HCT116 (cell line): ENCODE measurements around the gene OGA. TPM values are rescaled to one million over a fixed set of nuclear protein-coding genes. Genes with fewer than 3 reads are reported as not detected.

Experiments used
- ATAC-seq: fragments of 200-7000 bp; cut with Tn5 transposase; 2 replicates; pipeline ENCODE4 v1.9.1; 2020; ENCODE audit warnings: mild to moderate bottlenecking, moderate library complexity
- BruUV-seq: library from RNA; stranded (reverse); fragments of 400-500 nt; replicated peaks from 2 replicates; lab custom pipeline; 2021; lab: Mats Ljungman, UMichigan
- CTCF ChIA-PET: fragments of 300-600 bp; sonication (Branson Sonifier 250); formaldehyde crosslinking; loops from one replicate; lab custom pipeline; 2021; ENCODE audit warnings: antibody characterized with exemption; lab: Charles Lee
- POLR2A ChIA-PET: fragments of 300-600, 350-600 bp; sonication (Branson Sonifier 250); formaldehyde crosslinking; loops from one replicate; lab custom pipeline; 2021; ENCODE audit warnings: antibody characterized with exemption; lab: Charles Lee
- RAD21 ChIA-PET, 2 experiments: fragments of 300-600 bp; sonication (Branson Sonifier 250); formaldehyde crosslinking; loops; one replicate each; lab custom pipeline; 2023; ENCODE audit warnings: low total read pairs in 2 of 2; ENCODE audit not compliant: uncharacterized antibody in 2 of 2, unreplicated experiment in 2 of 2, low non-redundant PET in 1 of 2; lab: Charles Lee
- DNase-seq: peaks from one replicate; pipeline ENCODE4 v3.0.0-alpha.2; 2010; ENCODE audit warnings: low read depth, low spot score
- H2AFZ ChIP-seq: fragments of 200-600 bp; shearing (Covaris generic), sonication (generic); 2 replicates; pipeline ENCODE4 v1.6.1; 2017; ENCODE audit warnings: low read depth, mixed run types, mixed read lengths, antibody characterized with exemption, low read length; ENCODE audit not compliant: poor library complexity, severe bottlenecking
- H3K27ac ChIP-seq: 2 replicates; pipeline ENCODE4 v1.5.1; 2012; ENCODE audit warnings: low read depth, low read length
- H3K27me3 ChIP-seq: fragments of 200-600 bp; sonication (generic); 2 replicates; pipeline ENCODE4 v1.6.1; 2016; ENCODE audit warnings: mixed run types, low read length, mixed read lengths; ENCODE audit not compliant: insufficient read depth
- H3K36me3 ChIP-seq, 2 experiments: fragments of 200-500 bp in 1 of 2; fragments of 200-600 bp in 1 of 2; sonication (Bioruptor generic) in 1 of 2; sonication (generic) in 1 of 2; 2 replicates each; pipeline versions ENCODE4 v1.5.1 to v1.6.1; 2014 to 2016; ENCODE audit warnings: low read length in 2 of 2, inconsistent platforms in 1 of 2, mixed read lengths in 1 of 2, mixed run types in 1 of 2; ENCODE audit not compliant: insufficient read depth in 2 of 2, control insufficient read depth in 1 of 2
- H3K4me1 ChIP-seq, 2 experiments: fragments of 200-600 bp in 1 of 2; sonication (generic) in 1 of 2; 2 replicates each; pipeline versions ENCODE4 v1.5.1 to v1.6.1; 2012 to 2017; ENCODE audit warnings: low read length in 2 of 2, inconsistent platforms in 1 of 2, mild to moderate bottlenecking in 1 of 2, mixed read lengths in 1 of 2, mixed run types in 1 of 2, moderate library complexity in 1 of 2; ENCODE audit not compliant: insufficient read depth in 2 of 2, control insufficient read depth in 1 of 2
- H3K4me2 ChIP-seq: fragments of 200-600 bp; sonication (generic); 2 replicates; pipeline ENCODE4 v1.6.1; 2017; ENCODE audit warnings: mixed run types, low read length, mixed read lengths
- H3K4me3 ChIP-seq, 2 experiments: fragments of 200-600 bp in 1 of 2; sonication (generic) in 1 of 2; replicated peaks in 1 of 2; 2 replicates each; pipeline ENCODE4 v1.5.1; 2011 to 2016; ENCODE audit warnings: low read length in 2 of 2, control low read depth in 1 of 2, low read depth in 1 of 2, mild to moderate bottlenecking in 1 of 2, mixed read lengths in 1 of 2, mixed run types in 1 of 2
- H3K79me2 ChIP-seq: fragments of 200-600 bp; sonication (generic); 2 replicates; pipeline ENCODE4 v1.6.1; 2017; ENCODE audit warnings: mild to moderate bottlenecking, mixed run types, low read length, moderate library complexity, mixed read lengths; ENCODE audit not compliant: insufficient read depth
- H3K9ac ChIP-seq: fragments of 200-600 bp; sonication (generic); 2 replicates; pipeline ENCODE4 v1.6.1; 2016; ENCODE audit warnings: low read length, mixed read lengths
- H3K9me2 ChIP-seq: fragments of 200-600 bp; sonication (generic), shearing (Covaris generic); 2 replicates; pipeline ENCODE4 v1.6.1; 2017; ENCODE audit warnings: mixed run types, mild to moderate bottlenecking, moderate library complexity; ENCODE audit not compliant: insufficient read depth
- H3K9me3 ChIP-seq, 2 experiments: fragments of 200-500 bp in 1 of 2; fragments of 200-600 bp in 1 of 2; sonication (Bioruptor generic) in 1 of 2; sonication (generic) in 1 of 2; 2 replicates each; pipeline ENCODE4 v1.6.1; 2014 to 2017; ENCODE audit warnings: low read length in 2 of 2, mixed read lengths in 2 of 2, inconsistent platforms in 1 of 2, low read depth in 1 of 2, mild to moderate bottlenecking in 1 of 2, mixed run types in 1 of 2, moderate library complexity in 1 of 2; ENCODE audit not compliant: control insufficient read depth in 1 of 2, insufficient read depth in 1 of 2
- H4K20me1 ChIP-seq: fragments of 200-600 bp; sonication (generic), shearing (Covaris generic); 2 replicates; pipeline ENCODE4 v1.6.1; 2017; ENCODE audit warnings: mixed run types, mild to moderate bottlenecking, moderate library complexity; ENCODE audit not compliant: insufficient read depth
- CBX3 ChIP-seq: IDR thresholded peaks from 2 replicates; pipeline ENCODE4 v1.6.1; 2012; ENCODE audit warnings: low read depth
- CEBPB ChIP-seq: IDR thresholded peaks from 2 replicates; pipeline ENCODE4 v1.6.1; 2012; ENCODE audit warnings: low read depth
- CTCF ChIP-seq, 3 experiments: fragments of 200-600 bp in 1 of 3; sonication (generic) in 1 of 3; IDR thresholded peaks in 2 of 3; conservative IDR thresholded peaks in 1 of 3; 2 replicates each; pipeline ENCODE4 v1.5.1; 2012 to 2017; ENCODE audit warnings: low read depth in 2 of 3, low read length in 2 of 3, antibody characterized with exemption in 1 of 3, borderline replicate concordance in 1 of 3, control low read depth in 1 of 3, mild to moderate bottlenecking in 1 of 3, mixed read lengths in 1 of 3, mixed run types in 1 of 3, moderate library complexity in 1 of 3; ENCODE audit not compliant: insufficient read depth in 1 of 3
- EGR1 ChIP-seq: IDR thresholded peaks from 2 replicates; pipeline ENCODE4 v1.6.1; 2012; ENCODE audit warnings: low read depth
- ELF1 ChIP-seq: IDR thresholded peaks from 2 replicates; pipeline ENCODE4 v1.6.1; 2012; ENCODE audit warnings: low read depth, borderline replicate concordance
- EZH2 ChIP-seq: fragments of 200-600 bp; sonication (generic); IDR thresholded peaks from 2 replicates; pipeline ENCODE4 v1.6.1; 2017; ENCODE audit warnings: antibody characterized with exemption, mixed run types
- EZH2phosphoT487 ChIP-seq: fragments of 200-600 bp; IDR thresholded peaks from 2 replicates; pipeline ENCODE4 v1.6.1; 2018; ENCODE audit warnings: antibody characterized with exemption, borderline replicate concordance
- FOSL1 ChIP-seq: IDR thresholded peaks from 2 replicates; pipeline ENCODE4 v1.6.1; 2012; ENCODE audit warnings: low read depth
- JUND ChIP-seq: IDR thresholded peaks from 2 replicates; pipeline ENCODE4 v1.6.1; 2012
- MAX ChIP-seq: IDR thresholded peaks from 2 replicates; pipeline ENCODE4 v1.6.1; 2012
- POLR2A ChIP-seq: IDR thresholded peaks from 2 replicates; pipeline ENCODE4 v1.7.0; 2011; ENCODE audit warnings: borderline replicate concordance; ENCODE audit not compliant: insufficient read depth, insufficient read length; ENCODE audit errors: extremely low read depth
- POLR2AphosphoS5 ChIP-seq: IDR thresholded peaks from 2 replicates; pipeline ENCODE4 v1.6.1; 2011; ENCODE audit warnings: mild to moderate bottlenecking, low read depth, low read length, moderate library complexity
- RAD21 ChIP-seq: IDR thresholded peaks from 2 replicates; pipeline ENCODE4 v1.6.1; 2012; ENCODE audit warnings: low read depth, mild to moderate bottlenecking
- REST ChIP-seq: IDR thresholded peaks from 2 replicates; pipeline ENCODE4 v1.6.1; 2012; ENCODE audit warnings: low read depth
- SP1 ChIP-seq: IDR thresholded peaks from 2 replicates; pipeline ENCODE4 v1.6.1; 2012; ENCODE audit warnings: low read depth
- SRF ChIP-seq: IDR thresholded peaks from 2 replicates; pipeline ENCODE4 v1.6.1; 2012; ENCODE audit warnings: low read depth
- TCF7L2 ChIP-seq: IDR thresholded peaks from 2 replicates; pipeline ENCODE4 v1.7.0; 2011; ENCODE audit warnings: borderline replicate concordance, inconsistent platforms; ENCODE audit not compliant: insufficient read depth, insufficient read length; ENCODE audit errors: extremely low read depth
- ZBTB33 ChIP-seq: IDR thresholded peaks from 2 replicates; pipeline ENCODE4 v1.6.1; 2011; ENCODE audit warnings: mild to moderate bottlenecking, low read length, moderate library complexity; ENCODE audit not compliant: insufficient replicate concordance; ENCODE audit errors: extremely low read depth
- ZFX ChIP-seq: fragments of 450-650 bp; IDR thresholded peaks from 2 replicates; pipeline ENCODE4 v1.6.1; 2017
- ZNF274 ChIP-seq: fragments of 200-500 bp; sonication (Bioruptor generic); IDR thresholded peaks from 2 replicates; pipeline ENCODE4 v1.6.1; 2014; ENCODE audit warnings: mild to moderate bottlenecking, low read depth, low read length, inconsistent platforms
- intact Hi-C: fragments of 100-400 bp; cut with micrococcal nuclease; formaldehyde crosslinking; loops from 2 replicates; pipeline ENCODE4 v1.10.0; 2022
- total RNA-seq: library from RNA; stranded (reverse); gene quantifications from one replicate; pipeline ENCODE4 v1.2.1, GENCODE V29; 2021; ENCODE audit not compliant: unreplicated experiment

OGA gene
- total RNA-seq, 1 experiment from 2014 or later = 127 TPM

GRCh38 chr10:101839416-101840063, 21.3 kb upstream of the OGA start:
- Histone ChIP-seq H3K9ac (peak overlapping the region; percentile 69), H3K27me3 (no peaks in the 10 kb centered on the region), H3K4me1 (peaks cover 14 to 43% of the 10 kb centered on the region in 2 experiments), H3K27ac (peak overlapping the region; percentile 4), H2AFZ (no peak overlapping the region), H3K79me2 (no peaks in the 10 kb centered on the region), H4K20me1 (no peaks in the 10 kb centered on the region), H3K9me2 (no peaks in the 10 kb centered on the region), H3K4me3 (peak overlapping the region; percentile 48 to 60), H3K36me3 (no peaks in the 10 kb centered on the region), H3K4me2 (peak overlapping the region; percentile 95), H3K9me3 (no peaks in the 10 kb centered on the region)
- no TSS peak for BruUV-seq
- POLR2A ChIA-PET = interaction anchor here (0.6 to 3.0 kb wide), 4 partner anchors 21 to 283 kb away, joined by 3 to 21 read pairs (median 6); partner anchors contain the start of gene OGA
- DNase-seq (peak; percentile 38), ATAC-seq (peak; percentile 78)
- RAD21 ChIA-PET = interaction anchor here (0.6 to 3.6 kb wide), 10 partner anchors 21 to 312 kb away, joined by 3 to 50 read pairs (median 6); partner anchors contain the start of gene OGA (in 2 of the 2)
- CTCF ChIA-PET = interaction anchor here (0.6 to 5.9 kb wide), 28 partner anchors 9 to 842 kb away, joined by 3 to 267 read pairs (median 10); no protein-coding TSS in a partner anchor
- intact Hi-C loops = loop anchor here (1.0 to 5.0 kb wide), 4 partner anchors 171 to 627 kb away; partner anchors contain the start of gene ARMH3
- TF ChIP-seq SRF (no peak), EZH2phosphoT487 (no peak), ZFX (peak; percentile 18; the same call in 1 of the 2 replicates), JUND (no peak), CTCF (IDR thresholded peaks at IDR 0.05 in 2 of 3, conservative IDR thresholded peaks at IDR 0.05 in 1 of 3; ENCODE audit: borderline replicate concordance in 1 of 3, insufficient read depth in 1 of 3, low read depth in 2 of 3, low read length in 2 of 3) (no peak), RAD21 (no peak), POLR2AphosphoS5 (peak; percentile 50; the same call in 1 of the 2 replicates), EGR1 (no peak), TCF7L2 (peak; percentile 18), CBX3 (no peak), SP1 (no peak), CEBPB (no peak), ZNF274 (no peak), FOSL1 (no peak), ELF1 (no peak), POLR2A (peak; percentile 70), REST (no peak), MAX (no peak), ZBTB33 (no peak), EZH2 (no peak)
